Breast epithelium (tissue), 4 donors: ENCODE data around the gene FDPS. TPM values are rescaled to one million over a fixed set of nuclear protein-coding genes. Genes with fewer than 3 reads are reported as not detected.

Experiments
- DNase-seq, 2 donors: peaks; one replicate each; pipeline ENCODE4 v3.0.0-alpha.2; 2019; ENCODE audit warnings: low spot score in 2 of 2
- H3K27ac ChIP-seq, 2 donors: fragments of 200-600 bp; sonication (generic) in 1 of 2; one replicate each; pipeline ENCODE4 v1.5.1; 2016 to 2019; ENCODE audit warnings: mild to moderate bottlenecking in 1 of 2
- H3K27me3 ChIP-seq, 2 donors: fragments of 200-600 bp; sonication (generic) in 1 of 2; one replicate each; pipeline versions ENCODE4 v1.5.1 to v1.6.0; 2017 to 2019; ENCODE audit warnings: control low read depth in 1 of 2, mild to moderate bottlenecking in 1 of 2
- H3K36me3 ChIP-seq: fragments of 200-600 bp; one replicate; pipeline ENCODE4 v1.5.1; 2019
- H3K4me1 ChIP-seq, 2 donors: fragments of 200-600 bp; sonication (generic); one replicate each; pipeline ENCODE4 v1.5.1; 2016 to 2019; ENCODE audit warnings: control low read depth in 1 of 2
- H3K4me3 ChIP-seq, 3 donors: fragments of 200-600 bp; sonication (generic); 1 replicate in 2 of 3; 2 replicates in 1 of 3; pipeline ENCODE4 v1.5.1; 2016 to 2019; ENCODE audit warnings: mild to moderate bottlenecking in 3 of 3, moderate library complexity in 2 of 3
- H3K9me3 ChIP-seq, 2 donors: fragments of 200-600 bp; sonication (generic) in 1 of 2; one replicate each; pipeline ENCODE4 v1.5.1; 2016 to 2019; ENCODE audit warnings: control low read depth in 1 of 2
- POLR2A ChIP-seq: fragments of 450-650 bp; IDR thresholded peaks from one replicate; pipeline ENCODE4 v1.6.1; 2016; ENCODE audit warnings: antibody characterized with exemption, mild to moderate bottlenecking, moderate library complexity
- POLR2AphosphoS5 ChIP-seq, 3 donors: sonication (generic); formaldehyde crosslinking; IDR thresholded peaks; one replicate each; pipeline ENCODE4 v1.6.1; 2017; ENCODE audit warnings: antibody characterized with exemption in 3 of 3
- intact Hi-C: fragments of 100-400 bp; cut with DNase I; formaldehyde crosslinking; loops from one replicate; pipeline ENCODE4 v1.15.1; 2023; ENCODE audit warnings: low total_unique reads
- total RNA-seq, 3 donors: library from RNA; depleted of rRNA; stranded (reverse); fragments of >200 nt; gene quantifications; one replicate each; pipeline ENCODE4 v1.1.0, GENCODE V29; 2016
- TF ChIP-seq, protein P1 (sequence below), 3 donors: fragments of 450-650 bp; IDR thresholded peaks; one replicate each; pipeline ENCODE4 v1.5.1; 2016 to 2017; ENCODE audit warnings: antibody characterized with exemption in 3 of 3, mild to moderate bottlenecking in 3 of 3, moderate library complexity in 3 of 3

Gene FDPS
- total RNA-seq, 3 donors from 2014 or later, result 84.2 to 102 (median 93.1) TPM

DNA sequence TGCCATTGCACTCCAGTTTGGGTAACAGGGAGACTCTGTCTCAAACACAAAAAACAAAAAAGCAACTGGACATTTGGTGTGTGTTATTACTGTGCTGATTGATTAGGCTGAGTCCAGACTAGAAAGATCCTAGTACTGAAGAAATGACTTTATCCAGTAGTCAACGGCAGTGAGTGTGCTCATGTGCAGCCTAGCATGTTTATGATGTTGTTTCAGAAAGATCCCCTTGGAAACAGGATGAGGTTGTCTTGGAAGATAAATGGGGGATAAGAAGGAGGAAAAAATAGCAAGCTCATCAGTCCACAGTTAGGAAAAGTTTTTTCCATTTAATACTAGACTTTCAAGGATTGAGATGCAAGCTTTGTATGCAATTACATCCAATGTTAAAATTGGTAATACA is 26.3 kb downstream of the FDPS start:
- Histone ChIP-seq H3K27ac (no peak overlapping the region), H3K36me3 (peaks cover 5% of the 10 kb centered on the region), H3K4me3 (no peak overlapping the region), H3K27me3 (no peaks in the 10 kb centered on the region), H3K9me3 (no peaks in the 10 kb centered on the region), H3K4me1 (no peaks in the 10 kb centered on the region)
- intact Hi-C loops, result no loop called here
- DNase-seq, result no peak
- TF ChIP-seq POLR2A, result no peak
- TF ChIP-seq POLR2AphosphoS5 (IDR thresholded peaks at IDR 0.05), result no peak
- TF ChIP-seq, protein P1, sequence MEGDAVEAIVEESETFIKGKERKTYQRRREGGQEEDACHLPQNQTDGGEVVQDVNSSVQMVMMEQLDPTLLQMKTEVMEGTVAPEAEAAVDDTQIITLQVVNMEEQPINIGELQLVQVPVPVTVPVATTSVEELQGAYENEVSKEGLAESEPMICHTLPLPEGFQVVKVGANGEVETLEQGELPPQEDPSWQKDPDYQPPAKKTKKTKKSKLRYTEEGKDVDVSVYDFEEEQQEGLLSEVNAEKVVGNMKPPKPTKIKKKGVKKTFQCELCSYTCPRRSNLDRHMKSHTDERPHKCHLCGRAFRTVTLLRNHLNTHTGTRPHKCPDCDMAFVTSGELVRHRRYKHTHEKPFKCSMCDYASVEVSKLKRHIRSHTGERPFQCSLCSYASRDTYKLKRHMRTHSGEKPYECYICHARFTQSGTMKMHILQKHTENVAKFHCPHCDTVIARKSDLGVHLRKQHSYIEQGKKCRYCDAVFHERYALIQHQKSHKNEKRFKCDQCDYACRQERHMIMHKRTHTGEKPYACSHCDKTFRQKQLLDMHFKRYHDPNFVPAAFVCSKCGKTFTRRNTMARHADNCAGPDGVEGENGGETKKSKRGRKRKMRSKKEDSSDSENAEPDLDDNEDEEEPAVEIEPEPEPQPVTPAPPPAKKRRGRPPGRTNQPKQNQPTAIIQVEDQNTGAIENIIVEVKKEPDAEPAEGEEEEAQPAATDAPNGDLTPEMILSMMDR (IDR thresholded peaks at IDR 0.05), result no peak

DNA sequence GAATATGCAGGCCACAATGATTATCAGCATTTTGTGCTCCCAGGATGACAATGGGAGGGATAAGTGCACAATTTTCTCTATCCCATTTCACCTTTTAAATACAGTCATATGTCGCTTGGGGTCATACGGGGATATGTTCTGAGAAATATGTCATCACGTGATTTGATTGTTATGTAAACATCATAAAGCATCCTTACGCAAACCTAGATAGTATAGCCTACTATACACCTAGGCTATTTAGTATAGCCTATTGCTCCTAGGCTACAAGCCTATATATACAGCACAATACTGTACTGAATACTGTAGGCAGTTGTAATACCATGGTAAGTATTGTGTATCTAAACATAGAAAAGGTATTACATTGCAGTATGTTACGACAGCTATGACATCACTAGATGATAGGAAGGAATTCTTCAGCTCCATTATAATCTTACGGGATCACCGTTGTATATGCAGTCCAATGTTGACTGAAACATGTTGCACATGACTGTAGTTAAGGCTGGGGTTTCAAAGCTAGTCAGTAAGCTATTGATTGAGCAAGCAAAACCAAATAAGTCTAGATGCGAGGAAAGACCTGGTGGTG is 30.9 kb downstream of the FDPS start:
- intact Hi-C loops, result no loop called here
- Histone ChIP-seq H3K4me1 (no peaks in the 10 kb centered on the region), H3K9me3 (no peaks in the 10 kb centered on the region), H3K27ac (no peak overlapping the region), H3K4me3 (no peak overlapping the region), H3K27me3 (no peaks in the 10 kb centered on the region), H3K36me3 (peaks cover 16% of the 10 kb centered on the region)
- no peak for DNase-seq
- TF ChIP-seq POLR2AphosphoS5 (IDR thresholded peaks at IDR 0.05), result no peak
- TF ChIP-seq, protein P1 (IDR thresholded peaks at IDR 0.05), result no peak

DNA sequence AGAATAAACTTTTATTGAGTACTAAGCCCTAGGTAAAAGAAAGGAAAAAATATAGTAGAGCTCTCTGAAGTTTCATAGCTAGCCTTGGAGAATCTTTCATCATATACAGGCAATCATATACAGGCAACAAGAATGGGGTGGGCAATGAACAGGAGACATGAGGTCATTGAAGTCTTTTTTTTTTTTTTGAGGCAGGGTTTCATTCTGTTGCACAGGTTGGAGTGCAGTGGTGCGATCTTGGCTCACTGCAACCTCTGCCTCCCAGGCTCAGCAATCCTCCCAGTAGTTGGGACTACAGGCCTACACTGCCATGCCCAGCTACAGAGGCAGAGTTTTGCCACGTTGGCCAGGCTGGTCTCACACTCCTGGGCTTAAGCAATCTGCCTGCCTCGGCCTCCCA is 34.2 kb downstream of the FDPS start:
- no peak overlapping the region for H3K27ac ChIP-seq
- no peaks in the 10 kb centered on the region for H3K9me3 ChIP-seq
- no peaks in the 10 kb centered on the region for H3K4me1 ChIP-seq
- no peak overlapping the region for H3K4me3 ChIP-seq
- peaks cover 20% of the 10 kb centered on the region for H3K36me3 ChIP-seq
- H3K27me3 ChIP-seq, result no peaks in the 10 kb centered on the region
- TF ChIP-seq, protein P1 (IDR thresholded peaks at IDR 0.05), result no peak
- no peak for DNase-seq
- intact Hi-C loops, result no loop called here

DNA sequence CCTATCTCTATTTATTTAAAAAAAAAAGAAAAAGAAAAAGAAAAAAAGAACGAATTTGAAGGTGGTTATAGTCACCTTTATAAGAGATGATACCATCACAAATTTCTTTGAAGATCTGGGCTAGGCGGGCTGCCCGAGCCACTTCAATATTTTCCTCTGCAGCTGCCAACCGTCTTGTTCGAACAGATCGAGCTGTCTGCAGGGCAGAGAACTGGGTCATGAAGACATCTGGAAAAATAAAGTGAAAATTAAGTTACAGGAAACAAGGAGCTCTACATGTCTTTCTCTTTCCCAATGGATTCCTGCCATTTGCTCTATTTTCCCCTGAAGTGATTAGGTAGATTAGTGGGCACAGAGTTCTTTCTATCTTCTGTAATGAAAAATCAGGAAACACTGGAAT is 44.0 kb downstream of the FDPS start:
- no peak overlapping the region for H3K27ac ChIP-seq
- no peaks in the 10 kb centered on the region for H3K4me1 ChIP-seq
- no peaks in the 10 kb centered on the region for H3K9me3 ChIP-seq
- intact Hi-C loops, result loop anchor here (5.0 kb wide), 1 partner anchor 460 kb away; no protein-coding TSS in a partner anchor
- TF ChIP-seq, protein P1 (IDR thresholded peaks at IDR 0.05), result no peak
- no peak for TF ChIP-seq POLR2AphosphoS5 (IDR thresholded peaks at IDR 0.05)
- TF ChIP-seq POLR2A, result no peak
- H3K36me3 ChIP-seq, result peaks cover 6% of the 10 kb centered on the region
- no peaks in the 10 kb centered on the region for H3K27me3 ChIP-seq
- no peak overlapping the region for H3K4me3 ChIP-seq
- no peak for DNase-seq

DNA sequence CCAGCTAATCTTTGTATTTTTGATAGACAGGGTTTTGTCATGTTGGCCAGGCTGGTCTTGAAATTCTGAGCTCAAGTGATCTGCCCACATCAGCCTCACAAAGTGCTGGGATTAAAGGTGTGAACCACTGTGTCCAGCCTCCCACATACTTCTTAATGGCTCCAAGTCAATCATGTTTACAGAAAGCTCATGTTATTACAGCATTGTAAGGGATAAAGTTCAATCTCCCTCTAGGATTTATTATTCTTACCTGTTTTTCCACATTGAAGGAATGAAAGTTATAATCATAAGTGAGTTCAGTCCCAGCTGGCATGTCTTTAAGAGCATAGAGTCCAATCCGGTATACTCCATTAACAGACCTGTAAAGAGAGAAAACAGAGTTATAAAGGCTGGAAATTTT is 51.4 kb downstream of the FDPS start:
- Histone ChIP-seq H3K4me3 (no peak overlapping the region), H3K27ac (no peak overlapping the region), H3K4me1 (no peaks in the 10 kb centered on the region), H3K36me3 (no peaks in the 10 kb centered on the region), H3K27me3 (no peaks in the 10 kb centered on the region), H3K9me3 (no peaks in the 10 kb centered on the region)
- DNase-seq, result no peak
- intact Hi-C loops, result no loop called here
- no peak for TF ChIP-seq POLR2AphosphoS5 (IDR thresholded peaks at IDR 0.05)
- TF ChIP-seq POLR2A, result no peak
- TF ChIP-seq, protein P1 (IDR thresholded peaks at IDR 0.05), result no peak

Other genes with a start within 250 kb of the FDPS start
- 10 to 100 TPM in 2 of 3 donors, 1 to 10 TPM in 1; 4.8 to 26.6 (median 23.9) TPM for gene EFNA4, start 245.1 kb upstream of the FDPS start, total RNA-seq
- 1 to 10 TPM; 1.6 to 7.2 (median 6.6) TPM for gene EFNA3, start 230.0 kb upstream of the FDPS start, total RNA-seq
- gene EFNA1, start 181.0 kb upstream of the FDPS start, total RNA-seq, result 100 to 1,000 TPM in 2 of 3 donors, 10 to 100 TPM in 1; 18.7 to 163 (median 120) TPM
- 10 to 100 TPM; 25.0 to 32.4 (median 28.5) TPM for gene SLC50A1, start 173.0 kb upstream of the FDPS start, total RNA-seq
- gene DPM3, start 168.3 kb upstream of the FDPS start, total RNA-seq, result 10 to 100 TPM; 53.7 to 69.4 (median 68.2) TPM
- 100 to 1,000 TPM; 104 to 147 (median 131) TPM for gene KRTCAP2, start 135.6 kb upstream of the FDPS start, total RNA-seq
- 1 to 10 TPM in 1 of 3 donors, under 1 TPM in 1, not detected in 1; 0.98 to 1.5 TPM for gene TRIM46, start 135.0 kb upstream of the FDPS start, total RNA-seq
- gene THBS3, start 101.0 kb upstream of the FDPS start, total RNA-seq, result 10 to 100 TPM; 17.3 to 27.5 (median 25.9) TPM
- gene MTX1, start 100.2 kb upstream of the FDPS start, total RNA-seq, result 10 to 100 TPM; 41.1 to 50.8 (median 44.8) TPM
- 10 to 100 TPM in 2 of 3 donors, 1 to 10 TPM in 1; 8.2 to 12.1 (median 10.2) TPM for gene ENTREP3, start 53.4 kb upstream of the FDPS start, total RNA-seq
- 10 to 100 TPM; 64.9 to 72.0 (median 68.3) TPM for gene SCAMP3, start 46.5 kb upstream of the FDPS start, total RNA-seq
- gene CLK2, start 35.4 kb upstream of the FDPS start, total RNA-seq, result 10 to 100 TPM; 29.1 to 53.4 (median 48.7) TPM
- gene HCN3, start 31.4 kb upstream of the FDPS start, total RNA-seq, result 1 to 10 TPM; 1.3 to 2.3 (median 2.3) TPM
- under 1 TPM in 1 of 3 donors, not detected in 2; 0.33 TPM for gene PKLR, start 7.4 kb upstream of the FDPS start, total RNA-seq
- 10 to 100 TPM; 14.1 to 22.4 (median 14.4) TPM for gene RUSC1, start 12.0 kb downstream of the FDPS start, total RNA-seq